Non-pigmented ciliary epithelial cell (primary cell): ENCODE data around the gene SMYD1.
A peak's percentile ranks its signal among the peaks of the same experiment; 100 is the strongest.

Source experiments
- DNase-seq: peaks from one replicate; pipeline ENCODE4 v3.0.0-alpha.2; 2010; ENCODE audit warnings: low read depth

The SMYD1 gene

GRCh38 chr2:88144914-88145497 is 77.4 kb downstream of the SMYD1 start:
- DNase-seq: no peak

- DNase-seq: no peak
These were observed 79.0 kb downstream of the SMYD1 start for GRCh38 chr2:88146590-88146989.

DNA sequence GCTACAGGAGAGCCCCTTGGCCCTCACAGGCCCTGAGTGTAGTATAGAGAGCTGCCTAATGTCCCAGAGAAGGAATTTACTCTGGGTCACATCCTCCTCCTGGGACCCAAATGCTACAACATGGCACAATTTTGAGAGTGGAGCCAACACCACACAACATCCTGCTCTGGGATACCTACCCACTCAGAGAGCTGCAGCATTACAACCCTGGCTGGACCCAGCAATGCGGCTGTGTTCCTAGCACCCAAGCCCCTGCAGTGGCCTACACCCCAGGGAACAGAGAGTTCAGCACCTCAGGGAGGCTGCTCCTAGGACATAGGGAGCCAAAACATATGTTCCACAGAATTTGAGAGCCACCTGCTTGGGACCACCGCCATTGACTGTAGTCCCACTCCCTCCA is 79.5 kb downstream of the SMYD1 start:
- no peak for DNase-seq

DNA sequence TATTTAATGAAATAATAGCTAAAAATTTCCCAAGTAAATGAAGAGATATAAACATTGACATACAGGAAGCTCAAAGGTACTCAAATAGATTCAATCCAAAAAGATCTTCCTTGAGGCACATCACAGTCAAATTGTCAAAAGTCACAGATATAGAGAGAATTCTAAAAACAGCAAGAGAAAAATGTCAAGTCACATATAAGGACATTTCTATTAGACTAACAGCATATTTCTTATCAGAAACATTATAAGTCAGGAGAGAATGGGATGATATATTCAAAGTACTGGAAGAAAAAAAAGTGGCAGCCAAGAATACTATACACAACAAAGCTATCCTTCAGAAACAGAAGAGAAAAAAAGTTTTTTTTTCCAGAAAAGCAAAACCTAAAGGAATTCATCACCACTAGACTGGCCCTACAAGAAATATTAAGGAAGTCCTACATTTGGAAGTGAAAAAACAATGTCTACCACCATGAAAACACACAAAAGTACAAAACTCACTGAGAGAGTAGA is 81.4 kb downstream of the SMYD1 start:
- DNase-seq: no peak

DNA sequence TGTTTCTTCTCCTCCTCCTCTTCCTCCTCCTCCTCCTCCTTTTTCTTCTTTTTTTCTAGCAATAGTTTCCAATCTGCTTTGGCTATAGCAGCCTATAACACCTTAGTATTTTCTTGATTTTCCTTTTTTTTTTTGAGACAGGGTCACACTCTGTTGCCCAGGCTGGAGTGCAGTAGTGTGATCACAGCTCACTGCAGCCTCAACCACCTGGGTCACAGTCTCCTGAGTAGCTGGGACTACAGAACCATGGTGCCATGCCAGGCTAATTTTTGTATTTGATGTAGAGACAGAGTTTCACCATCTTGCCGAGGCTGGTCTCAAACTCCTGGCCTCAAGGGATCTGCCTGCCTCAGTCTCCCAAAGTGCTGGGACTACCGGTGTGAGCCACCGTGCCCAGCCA is 91.9 kb downstream of the SMYD1 start:
- DNase-seq: no peak

GRCh38 chr2:88159955-88160415 is 92.4 kb downstream of the SMYD1 start:
- DNase-seq: peak; percentile 37

GRCh38 chr2:88160517-88160916 is 92.9 kb downstream of the SMYD1 start:
- no peak for DNase-seq

GRCh38 chr2:88161446-88162244 is 94.0 kb downstream of the SMYD1 start:
- DNase-seq: no peak
